ENCODE data around the gene FKBP8.

DNA sequence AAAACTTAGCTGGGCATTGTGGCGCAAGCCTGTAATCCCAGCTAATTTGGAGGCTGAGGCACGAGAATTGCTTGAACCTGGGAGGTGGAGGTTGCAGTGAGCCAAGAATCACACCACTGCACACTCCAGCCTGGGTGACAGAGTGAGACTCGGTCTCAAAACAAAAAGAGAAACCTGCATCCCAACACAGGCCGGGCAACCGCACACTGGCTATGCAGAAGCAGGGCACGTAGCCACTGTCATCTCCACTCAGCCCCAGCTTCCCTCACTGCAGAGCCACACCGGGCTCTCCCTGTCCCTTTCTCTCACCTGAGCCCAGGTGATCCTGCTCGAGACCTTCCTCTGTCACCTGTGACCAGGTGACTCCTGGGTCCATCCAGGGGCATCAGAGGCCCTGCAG, 33.2 kb downstream of the FKBP8 start:
- TF ChIP-seq POLR2A (IDR thresholded peaks at IDR 0.05) (no peak), POLR2AphosphoS5 (IDR thresholded peaks at IDR 0.05) (no peak), EP300 (IDR thresholded peaks at IDR 0.05) (no peak)
- TF ChIP-seq, protein P1, sequence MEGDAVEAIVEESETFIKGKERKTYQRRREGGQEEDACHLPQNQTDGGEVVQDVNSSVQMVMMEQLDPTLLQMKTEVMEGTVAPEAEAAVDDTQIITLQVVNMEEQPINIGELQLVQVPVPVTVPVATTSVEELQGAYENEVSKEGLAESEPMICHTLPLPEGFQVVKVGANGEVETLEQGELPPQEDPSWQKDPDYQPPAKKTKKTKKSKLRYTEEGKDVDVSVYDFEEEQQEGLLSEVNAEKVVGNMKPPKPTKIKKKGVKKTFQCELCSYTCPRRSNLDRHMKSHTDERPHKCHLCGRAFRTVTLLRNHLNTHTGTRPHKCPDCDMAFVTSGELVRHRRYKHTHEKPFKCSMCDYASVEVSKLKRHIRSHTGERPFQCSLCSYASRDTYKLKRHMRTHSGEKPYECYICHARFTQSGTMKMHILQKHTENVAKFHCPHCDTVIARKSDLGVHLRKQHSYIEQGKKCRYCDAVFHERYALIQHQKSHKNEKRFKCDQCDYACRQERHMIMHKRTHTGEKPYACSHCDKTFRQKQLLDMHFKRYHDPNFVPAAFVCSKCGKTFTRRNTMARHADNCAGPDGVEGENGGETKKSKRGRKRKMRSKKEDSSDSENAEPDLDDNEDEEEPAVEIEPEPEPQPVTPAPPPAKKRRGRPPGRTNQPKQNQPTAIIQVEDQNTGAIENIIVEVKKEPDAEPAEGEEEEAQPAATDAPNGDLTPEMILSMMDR (IDR thresholded peaks at IDR 0.05): no peak
